GM12891 (cell line): Measurements from ENCODE around the gene PSMC3.

Source experiments
- PAX5 ChIP-seq: IDR thresholded peaks from 2 replicates; pipeline ENCODE4 v1.6.1; 2011; ENCODE audit warnings: low read length, moderate library complexity, mild to moderate bottlenecking; ENCODE audit not compliant: insufficient read depth, severe bottlenecking
- POLR2A ChIP-seq: IDR thresholded peaks from 2 replicates; pipeline ENCODE4 v1.6.1; 2011; ENCODE audit warnings: low read depth, low read length, control low read depth
- POLR2AphosphoS5 ChIP-seq: IDR thresholded peaks from 2 replicates; pipeline ENCODE4 v1.6.1; 2011; ENCODE audit warnings: low read depth, low read length, control low read depth
- POU2F2 ChIP-seq: IDR thresholded peaks from 2 replicates; pipeline ENCODE4 v1.6.1; 2011; ENCODE audit warnings: low read depth, mild to moderate bottlenecking, control low read depth, low read length, moderate library complexity
- SPI1 ChIP-seq: IDR thresholded peaks from 2 replicates; pipeline ENCODE4 v1.6.1; 2011; ENCODE audit warnings: low read depth, low read length, control low read depth
- TAF1 ChIP-seq: IDR thresholded peaks from 2 replicates; pipeline ENCODE4 v1.6.1; 2011; ENCODE audit warnings: low read depth, low read length, control low read depth

- TF ChIP-seq POLR2AphosphoS5 (no peak), TAF1 (no peak), SPI1 (no peak), POLR2A (no peak), POU2F2 (no peak), PAX5 (no peak)
These were observed 11.6 kb downstream of the PSMC3 start for GRCh38 chr11:47414685-47415070.
